Dedifferentiated amniotic fluid mesenchymal stem cell (primary cell): ENCODE data around the gene RFTN1.

Source experiments
- DNase-seq: peaks from one replicate; pipeline ENCODE4 v3.0.0-alpha.2; 2016; ENCODE audit errors: extremely low spot score

The RFTN1 gene

GRCh38 chr3:16464511-16465148 lies 48.9 kb downstream of the RFTN1 start:
- no peak for DNase-seq

- DNase-seq: no peak
Observed at GRCh38 chr3:16463914-16464313, 49.6 kb downstream of the RFTN1 start.

GRCh38 chr3:16463119-16463518 lies 50.4 kb downstream of the RFTN1 start:
- no peak for DNase-seq

GRCh38 chr3:16462679-16463078 lies 50.8 kb downstream of the RFTN1 start:
- no peak for DNase-seq

- DNase-seq: no peak
Observed at GRCh38 chr3:16461463-16462245, 51.8 kb downstream of the RFTN1 start.

- DNase-seq: no peak
Observed at GRCh38 chr3:16460886-16461285, 52.6 kb downstream of the RFTN1 start.

- no peak for DNase-seq
Observed at GRCh38 chr3:16460273-16460672, 53.2 kb downstream of the RFTN1 start.

- DNase-seq: no peak
Observed at GRCh38 chr3:16456784-16457415, 56.6 kb downstream of the RFTN1 start.

- no peak for DNase-seq
Observed at GRCh38 chr3:16455966-16456365, 57.5 kb downstream of the RFTN1 start.

- no peak for DNase-seq
Observed at GRCh38 chr3:16455001-16455400, 58.5 kb downstream of the RFTN1 start.

- no peak for DNase-seq
Observed at GRCh38 chr3:16452261-16452660, 61.2 kb downstream of the RFTN1 start.

GRCh38 chr3:16449369-16449768 lies 64.1 kb downstream of the RFTN1 start:
- DNase-seq: no peak

- DNase-seq: peak; percentile 88
Observed at GRCh38 chr3:16448639-16449070, 64.8 kb downstream of the RFTN1 start.

GRCh38 chr3:16447135-16447534 lies 66.4 kb downstream of the RFTN1 start:
- DNase-seq: no peak

- DNase-seq: no peak
Observed at GRCh38 chr3:16444344-16444743, 69.2 kb downstream of the RFTN1 start.

GRCh38 chr3:16442730-16443129 lies 70.8 kb downstream of the RFTN1 start:
- DNase-seq: no peak

GRCh38 chr3:16441371-16441875 lies 72.1 kb downstream of the RFTN1 start:
- DNase-seq: peak; percentile 46

GRCh38 chr3:16439848-16440708 lies 73.4 kb downstream of the RFTN1 start:
- DNase-seq: no peak

GRCh38 chr3:16439163-16439847 lies 74.2 kb downstream of the RFTN1 start:
- DNase-seq: no peak

- DNase-seq: no peak
Observed at GRCh38 chr3:16437640-16438039, 75.9 kb downstream of the RFTN1 start.

- no peak for DNase-seq
Observed at GRCh38 chr3:16433701-16434151, 79.8 kb downstream of the RFTN1 start.
